Duodenal mucosa (tissue), 2 donors: ENCODE results near the gene OLIG2.

Experiments used
- H3K27ac ChIP-seq: one replicate; pipeline ENCODE4 v1.7.0; 2013; ENCODE audit warnings: low read depth, low read length
- H3K27me3 ChIP-seq, 2 donors: one replicate each; pipeline ENCODE4 v1.7.0; 2013; ENCODE audit warnings: low read length in 2 of 2, control low read depth in 1 of 2; ENCODE audit not compliant: insufficient read depth in 2 of 2, control insufficient read depth in 1 of 2
- H3K36me3 ChIP-seq, 2 donors: one replicate each; pipeline ENCODE4 v1.7.0; 2013; ENCODE audit warnings: low read length in 2 of 2, control low read depth in 1 of 2; ENCODE audit not compliant: insufficient read depth in 2 of 2, control insufficient read depth in 1 of 2
- H3K4me1 ChIP-seq, 2 donors: one replicate each; pipeline ENCODE4 v1.7.0; 2013; ENCODE audit warnings: low read length in 2 of 2, control low read depth in 1 of 2; ENCODE audit not compliant: insufficient read depth in 2 of 2, control insufficient read depth in 1 of 2
- H3K4me3 ChIP-seq, 2 donors: one replicate each; pipeline ENCODE4 v1.7.0; 2013; ENCODE audit warnings: low read length in 2 of 2, low read depth in 1 of 2
- H3K9ac ChIP-seq, 2 donors: one replicate each; pipeline ENCODE4 v1.7.0; 2013; ENCODE audit warnings: low read length in 2 of 2, low read depth in 1 of 2
- H3K9me3 ChIP-seq, 2 donors: one replicate each; pipeline ENCODE4 v1.7.0; 2013; ENCODE audit warnings: low read length in 2 of 2, control low read depth in 1 of 2; ENCODE audit not compliant: control insufficient read depth in 1 of 2

Gene OLIG2

DNA sequence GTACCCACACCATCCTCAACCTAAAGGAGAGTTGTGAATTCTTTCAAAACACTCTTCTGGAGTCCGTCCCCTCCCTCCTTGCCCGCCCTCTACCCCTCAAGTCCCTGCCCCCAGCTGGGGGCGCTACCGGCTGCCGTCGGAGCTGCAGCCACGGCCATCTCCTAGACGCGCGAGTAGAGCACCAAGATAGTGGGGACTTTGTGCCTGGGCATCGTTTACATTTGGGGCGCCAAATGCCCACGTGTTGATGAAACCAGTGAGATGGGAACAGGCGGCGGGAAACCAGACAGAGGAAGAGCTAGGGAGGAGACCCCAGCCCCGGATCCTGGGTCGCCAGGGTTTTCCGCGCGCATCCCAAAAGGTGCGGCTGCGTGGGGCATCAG, 638 bp upstream of the OLIG2 start:
- Histone ChIP-seq H3K4me1 (peaks cover 0 to 6% of the 10 kb centered on the region in 2 donors), H3K9me3 (no peaks in the 10 kb centered on the region), H3K27me3 (peaks cover 83 to 97% of the 10 kb centered on the region in 2 donors), H3K4me3 (no peak overlapping the region), H3K9ac (no peak overlapping the region), H3K36me3 (no peaks in the 10 kb centered on the region), H3K27ac (no peak overlapping the region)

DNA sequence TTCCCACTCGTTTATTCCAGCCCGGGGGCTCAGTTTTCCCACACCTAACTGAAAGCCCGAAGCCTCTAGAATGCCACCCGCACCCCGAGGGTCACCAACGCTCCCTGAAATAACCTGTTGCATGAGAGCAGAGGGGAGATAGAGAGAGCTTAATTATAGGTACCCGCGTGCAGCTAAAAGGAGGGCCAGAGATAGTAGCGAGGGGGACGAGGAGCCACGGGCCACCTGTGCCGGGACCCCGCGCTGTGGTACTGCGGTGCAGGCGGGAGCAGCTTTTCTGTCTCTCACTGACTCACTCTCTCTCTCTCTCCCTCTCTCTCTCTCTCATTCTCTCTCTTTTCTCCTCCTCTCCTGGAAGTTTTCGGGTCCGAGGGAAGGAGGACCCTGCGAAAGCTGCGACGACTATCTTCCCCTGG, 716 bp downstream of the OLIG2 start:
- Histone ChIP-seq H3K4me1 (peaks cover 0 to 6% of the 10 kb centered on the region in 2 donors), H3K9ac (no peak overlapping the region), H3K9me3 (no peaks in the 10 kb centered on the region), H3K27ac (no peak overlapping the region), H3K4me3 (no peak overlapping the region), H3K36me3 (no peaks in the 10 kb centered on the region), H3K27me3 (peaks cover 84 to 95% of the 10 kb centered on the region in 2 donors)

DNA sequence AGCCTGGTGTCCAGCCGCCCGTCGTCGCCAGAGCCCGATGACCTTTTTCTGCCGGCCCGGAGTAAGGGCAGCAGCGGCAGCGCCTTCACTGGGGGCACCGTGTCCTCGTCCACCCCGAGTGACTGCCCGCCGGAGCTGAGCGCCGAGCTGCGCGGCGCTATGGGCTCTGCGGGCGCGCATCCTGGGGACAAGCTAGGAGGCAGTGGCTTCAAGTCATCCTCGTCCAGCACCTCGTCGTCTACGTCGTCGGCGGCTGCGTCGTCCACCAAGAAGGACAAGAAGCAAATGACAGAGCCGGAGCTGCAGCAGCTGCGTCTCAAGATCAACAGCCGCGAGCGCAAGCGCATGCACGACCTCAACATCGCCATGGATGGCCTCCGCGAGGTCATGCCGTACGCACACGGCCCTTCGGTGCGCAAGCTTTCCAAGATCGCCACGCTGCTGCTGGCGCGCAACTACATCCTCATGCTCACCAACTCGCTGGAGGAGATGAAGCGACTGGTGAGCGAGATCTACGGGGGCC, 1.2 kb downstream of the OLIG2 start:
- Histone ChIP-seq H3K4me3 (no peak overlapping the region), H3K36me3 (no peaks in the 10 kb centered on the region), H3K27me3 (peaks cover 79 to 95% of the 10 kb centered on the region in 2 donors), H3K27ac (no peak overlapping the region), H3K9ac (no peak overlapping the region), H3K9me3 (no peaks in the 10 kb centered on the region), H3K4me1 (peaks cover 0 to 6% of the 10 kb centered on the region in 2 donors)

DNA sequence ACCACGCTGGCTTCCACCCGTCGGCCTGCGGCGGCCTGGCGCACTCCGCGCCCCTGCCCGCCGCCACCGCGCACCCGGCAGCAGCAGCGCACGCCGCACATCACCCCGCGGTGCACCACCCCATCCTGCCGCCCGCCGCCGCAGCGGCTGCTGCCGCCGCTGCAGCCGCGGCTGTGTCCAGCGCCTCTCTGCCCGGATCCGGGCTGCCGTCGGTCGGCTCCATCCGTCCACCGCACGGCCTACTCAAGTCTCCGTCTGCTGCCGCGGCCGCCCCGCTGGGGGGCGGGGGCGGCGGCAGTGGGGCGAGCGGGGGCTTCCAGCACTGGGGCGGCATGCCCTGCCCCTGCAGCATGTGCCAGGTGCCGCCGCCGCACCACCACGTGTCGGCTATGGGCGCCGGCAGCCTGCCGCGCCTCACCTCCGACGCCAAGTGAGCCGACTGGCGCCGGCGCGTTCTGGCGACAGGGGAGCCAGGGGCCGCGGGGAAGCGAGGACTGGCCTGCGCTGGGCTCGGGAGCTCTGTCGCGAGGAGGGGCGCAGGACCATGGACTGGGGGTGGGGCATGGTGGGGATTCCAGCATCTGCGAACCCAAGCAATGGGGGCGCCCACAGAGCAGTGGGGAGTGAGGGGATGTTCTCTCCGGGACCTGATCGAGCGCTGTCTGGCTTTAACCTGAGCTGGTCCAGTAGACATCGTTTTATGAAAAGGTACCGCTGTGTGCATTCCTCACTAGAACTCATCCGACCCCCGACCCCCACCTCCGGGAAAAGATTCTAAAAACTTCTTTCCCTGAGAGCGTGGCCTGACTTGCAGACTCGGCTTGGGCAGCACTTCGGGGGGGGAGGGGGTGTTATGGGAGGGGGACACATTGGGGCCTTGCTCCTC, 1.9 kb downstream of the OLIG2 start:
- H3K9me3 ChIP-seq = no peaks in the 10 kb centered on the region
- H3K4me1 ChIP-seq = peaks cover 0 to 6% of the 10 kb centered on the region in 2 donors
- H3K27me3 ChIP-seq = peaks cover 78 to 95% of the 10 kb centered on the region in 2 donors
- H3K9ac ChIP-seq = no peak overlapping the region
- no peak overlapping the region for H3K27ac ChIP-seq
- H3K36me3 ChIP-seq = no peaks in the 10 kb centered on the region
- no peak overlapping the region for H3K4me3 ChIP-seq

DNA sequence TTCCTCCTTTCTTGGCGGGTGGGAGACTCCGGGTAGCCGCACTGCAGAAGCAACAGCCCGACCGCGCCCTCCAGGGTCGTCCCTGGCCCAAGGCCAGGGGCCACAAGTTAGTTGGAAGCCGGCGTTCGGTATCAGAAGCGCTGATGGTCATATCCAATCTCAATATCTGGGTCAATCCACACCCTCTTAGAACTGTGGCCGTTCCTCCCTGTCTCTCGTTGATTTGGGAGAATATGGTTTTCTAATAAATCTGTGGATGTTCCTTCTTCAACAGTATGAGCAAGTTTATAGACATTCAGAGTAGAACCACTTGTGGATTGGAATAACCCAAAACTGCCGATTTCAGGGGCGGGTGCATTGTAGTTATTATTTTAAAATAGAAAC, 2.5 kb downstream of the OLIG2 start:
- no peak overlapping the region for H3K27ac ChIP-seq
- H3K27me3 ChIP-seq = peaks cover 77 to 91% of the 10 kb centered on the region in 2 donors
- H3K9ac ChIP-seq = no peak overlapping the region
- H3K9me3 ChIP-seq = no peaks in the 10 kb centered on the region
- peaks cover 0 to 6% of the 10 kb centered on the region in 2 donors for H3K4me1 ChIP-seq
- H3K4me3 ChIP-seq = no peak overlapping the region
- no peaks in the 10 kb centered on the region for H3K36me3 ChIP-seq

DNA sequence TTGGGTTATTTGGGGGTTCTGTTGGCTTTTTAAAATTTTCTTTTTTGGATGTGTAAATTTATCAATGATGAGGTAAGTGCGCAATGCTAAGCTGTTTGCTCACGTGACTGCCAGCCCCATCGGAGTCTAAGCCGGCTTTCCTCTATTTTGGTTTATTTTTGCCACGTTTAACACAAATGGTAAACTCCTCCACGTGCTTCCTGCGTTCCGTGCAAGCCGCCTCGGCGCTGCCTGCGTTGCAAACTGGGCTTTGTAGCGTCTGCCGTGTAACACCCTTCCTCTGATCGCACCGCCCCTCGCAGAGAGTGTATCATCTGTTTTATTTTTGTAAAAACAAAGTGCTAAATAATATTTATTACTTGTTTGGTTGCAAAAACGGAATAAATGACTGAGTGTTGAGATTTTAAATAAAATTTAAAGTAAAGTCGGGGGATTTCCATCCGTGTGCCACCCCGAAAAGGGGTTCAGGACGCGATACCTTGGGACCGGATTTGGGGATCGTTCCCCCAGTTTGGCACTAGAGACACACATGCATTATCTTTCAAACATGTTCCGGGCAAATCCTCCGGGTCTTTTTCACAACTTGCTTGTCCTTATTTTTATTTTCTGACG, 3.1 kb downstream of the OLIG2 start:
- H3K27me3 ChIP-seq = peaks cover 77 to 85% of the 10 kb centered on the region in 2 donors
- H3K4me3 ChIP-seq = no peak overlapping the region
- no peak overlapping the region for H3K27ac ChIP-seq
- no peaks in the 10 kb centered on the region for H3K36me3 ChIP-seq
- H3K9ac ChIP-seq = no peak overlapping the region
- peaks cover 0 to 6% of the 10 kb centered on the region in 2 donors for H3K4me1 ChIP-seq
- no peaks in the 10 kb centered on the region for H3K9me3 ChIP-seq

DNA sequence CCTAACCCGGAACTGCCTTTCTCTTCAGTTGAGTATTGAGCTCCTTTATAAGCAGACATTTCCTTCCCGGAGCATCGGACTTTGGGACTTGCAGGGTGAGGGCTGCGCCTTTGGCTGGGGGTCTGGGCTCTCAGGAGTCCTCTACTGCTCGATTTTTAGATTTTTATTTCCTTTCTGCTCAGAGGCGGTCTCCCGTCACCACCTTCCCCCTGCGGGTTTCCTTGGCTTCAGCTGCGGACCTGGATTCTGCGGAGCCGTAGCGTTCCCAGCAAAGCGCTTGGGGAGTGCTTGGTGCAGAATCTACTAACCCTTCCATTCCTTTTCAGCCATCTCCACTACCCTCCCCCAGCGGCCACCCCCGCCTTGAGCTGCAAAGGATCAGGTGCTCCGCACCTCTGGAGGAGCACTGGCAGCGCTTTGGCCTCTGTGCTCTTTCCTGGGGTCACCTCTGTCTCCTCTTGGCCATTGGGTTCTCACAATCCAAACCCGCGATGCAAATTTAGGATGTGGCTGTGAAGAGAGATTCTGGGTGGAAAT, 3.7 kb downstream of the OLIG2 start:
- H3K27me3 ChIP-seq = peaks cover 77 to 85% of the 10 kb centered on the region in 2 donors
- H3K4me1 ChIP-seq = peaks cover 0 to 6% of the 10 kb centered on the region in 2 donors
- H3K9me3 ChIP-seq = no peaks in the 10 kb centered on the region
- no peaks in the 10 kb centered on the region for H3K36me3 ChIP-seq
- no peak overlapping the region for H3K9ac ChIP-seq
- H3K4me3 ChIP-seq = no peak overlapping the region
- no peak overlapping the region for H3K27ac ChIP-seq

DNA sequence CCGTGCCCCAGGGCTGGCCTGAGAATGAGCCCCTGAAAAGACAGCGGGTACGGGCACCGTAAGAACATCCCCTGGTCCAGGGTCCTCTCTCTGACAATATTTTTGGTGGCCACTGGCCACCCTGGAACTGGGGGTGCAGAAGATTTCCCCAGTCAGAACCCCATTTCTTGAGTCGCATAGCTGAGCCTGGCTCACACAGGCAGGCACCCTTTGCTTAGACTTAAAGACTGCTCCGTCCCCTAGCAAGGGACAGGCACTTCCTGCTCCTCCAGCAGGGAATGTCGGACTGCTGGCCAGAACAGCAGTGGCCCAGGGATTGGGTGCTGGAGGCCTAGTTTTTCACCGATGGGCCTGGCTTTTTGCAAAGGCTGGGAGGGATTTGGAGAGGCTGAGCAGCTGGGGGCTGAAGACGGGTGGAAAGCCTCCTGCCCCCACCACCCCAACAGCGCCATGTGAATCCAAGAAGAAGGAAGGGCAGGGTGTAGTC, 4.3 kb downstream of the OLIG2 start:
- no peak overlapping the region for H3K9ac ChIP-seq
- H3K27ac ChIP-seq = no peak overlapping the region
- peaks cover 0 to 6% of the 10 kb centered on the region in 2 donors for H3K4me1 ChIP-seq
- peaks cover 73 to 85% of the 10 kb centered on the region in 2 donors for H3K27me3 ChIP-seq
- H3K4me3 ChIP-seq = no peak overlapping the region
- H3K9me3 ChIP-seq = no peaks in the 10 kb centered on the region
- H3K36me3 ChIP-seq = no peaks in the 10 kb centered on the region

DNA sequence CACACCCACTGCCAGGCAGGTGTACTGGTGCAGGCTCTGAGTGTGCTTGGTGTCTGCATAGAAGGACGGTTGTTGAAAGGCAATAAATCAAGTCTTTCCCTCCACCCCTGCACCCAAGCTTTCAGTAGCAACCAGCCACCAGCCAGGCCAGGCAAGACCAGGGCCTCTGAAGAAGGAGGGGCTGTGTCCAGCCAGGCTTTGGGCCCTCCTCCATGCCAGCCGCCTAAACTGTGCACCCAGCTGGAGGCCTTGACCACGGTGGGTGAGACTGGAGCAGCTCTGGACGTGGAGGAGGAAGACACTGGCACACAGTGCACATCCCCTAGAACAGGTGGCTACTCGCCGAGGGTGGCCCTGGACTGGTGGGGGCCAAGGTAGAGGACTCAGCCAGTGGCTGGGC, 4.9 kb downstream of the OLIG2 start:
- Histone ChIP-seq H3K27ac (no peak overlapping the region), H3K36me3 (no peaks in the 10 kb centered on the region), H3K4me1 (peaks cover 0 to 6% of the 10 kb centered on the region in 2 donors), H3K4me3 (no peak overlapping the region), H3K27me3 (peaks cover 75 to 84% of the 10 kb centered on the region in 2 donors), H3K9me3 (no peaks in the 10 kb centered on the region), H3K9ac (no peak overlapping the region)
